Kidney (tissue), 14 donors: ENCODE measurements around the gene LYSMD1. TPM values are rescaled to one million over a fixed set of nuclear protein-coding genes. Genes with fewer than 3 reads are reported as not detected.

Source experiments
- DNase-seq, 5 donors: peaks; one replicate each; pipeline ENCODE4 v3.0.0-alpha.2; 2013 to 2020
- FAIRE-seq: peaks from 2 replicates; lab custom pipeline; 2012; peaks lifted over from hg19 to GRCh38; lab: Jason Lieb, UNC
- H3K27ac ChIP-seq, 2 donors: one replicate each; pipeline ENCODE4 v1.7.0; 2013; ENCODE audit warnings: low read depth in 2 of 2, low read length in 2 of 2, inconsistent platforms in 1 of 2
- H3K27me3 ChIP-seq: one replicate; pipeline ENCODE4 v1.7.1; 2013; ENCODE audit warnings: low read length, inconsistent platforms; ENCODE audit not compliant: control insufficient read depth, insufficient read depth
- H3K36me3 ChIP-seq, 3 donors: one replicate each; pipeline versions ENCODE4 v1.7.0 to v1.7.1; 2013; ENCODE audit warnings: low read length in 3 of 3, control low read depth in 1 of 3, inconsistent platforms in 1 of 3; ENCODE audit not compliant: insufficient read depth in 3 of 3, control insufficient read depth in 2 of 3
- H3K4me1 ChIP-seq, 3 donors: one replicate each; pipeline versions ENCODE4 v1.7.0 to v1.7.1; 2013; ENCODE audit warnings: low read length in 3 of 3, inconsistent platforms in 1 of 3, low read depth in 1 of 3; ENCODE audit not compliant: control insufficient read depth in 2 of 3, insufficient read depth in 2 of 3
- H3K4me3 ChIP-seq, 3 donors: one replicate each; pipeline versions ENCODE4 v1.7.0 to v1.8.1; 2013; ENCODE audit warnings: low read length in 3 of 3, control low read depth in 1 of 3, inconsistent platforms in 1 of 3
- H3K9ac ChIP-seq, 3 donors: one replicate each; pipeline versions ENCODE4 v1.7.0 to v1.7.1; 2013; ENCODE audit warnings: low read length in 3 of 3, control low read depth in 1 of 3, inconsistent platforms in 1 of 3
- H3K9me3 ChIP-seq, 3 donors: one replicate each; pipeline versions ENCODE4 v1.7.0 to v1.7.1; 2013; ENCODE audit warnings: low read length in 3 of 3, control low read depth in 1 of 3, inconsistent platforms in 1 of 3; ENCODE audit not compliant: control insufficient read depth in 2 of 3, insufficient read depth in 1 of 3
- CTCF ChIP-seq: IDR thresholded peaks from 3 replicates; pipeline ENCODE4 v1.5.1; 2012; ENCODE audit warnings: mild to moderate bottlenecking, moderate library complexity, borderline replicate concordance; ENCODE audit not compliant: insufficient read depth; ENCODE audit errors: extremely low read depth
- intact Hi-C: fragments of 100-400 bp; cut with DNase I; formaldehyde crosslinking; loops from one replicate; pipeline ENCODE4 v1.11.1; 2022
- polyA plus RNA-seq: library from polyadenylated mRNA; stranded (reverse); fragments of 350-450 nt; fragmentation: Illumina TruSeq; extraction: RNeasy Lipid Tissue Mini Kit (QIAGEN cat#74804); gene quantifications from one replicate; pipeline ENCODE4 v1.2.3, GENCODE V29; 2014; ENCODE audit warnings: low read depth, low replicate concordance; ENCODE audit not compliant: insufficient read depth
- total RNA-seq: library from RNA; stranded (reverse); fragmentation: NEBNext Ultra II Directional; extraction: Animal tissue kit (Norgen Biotek cat#: 25700); gene quantifications from one replicate; pipeline ENCODE4 v1.2.1, GENCODE V29; 2021
- donor health status: control.
- donor health status: control.
- donor health status: control.
- donor health status: control.
- donor health status: control.
- donor health status: DM: yes; HTN: yes; CAD: no.
- donor health status: Normal renal cell carcinoma (clear cell type).

Gene LYSMD1
- total and polyA plus RNA-seq, 2 donors from 2014 or later, result 7.9 to 9.1 TPM

GRCh38 chr1:151134991-151135390, 30.7 kb downstream of the LYSMD1 start:
- Histone ChIP-seq H3K36me3 (peaks cover 0 to 24% (median 3%) of the 10 kb centered on the region in 3 donors), H3K4me3 (no peak overlapping the region), H3K27me3 (no peaks in the 10 kb centered on the region), H3K9ac (no peak overlapping the region), H3K4me1 (peaks cover 0 to 4% (median 0%) of the 10 kb centered on the region in 3 donors), H3K27ac (no peak overlapping the region), H3K9me3 (no peaks in the 10 kb centered on the region)
- FAIRE-seq, result no peak
- no peak for DNase-seq
- TF ChIP-seq CTCF, result no peak
- intact Hi-C loops, result no loop called here

DNA sequence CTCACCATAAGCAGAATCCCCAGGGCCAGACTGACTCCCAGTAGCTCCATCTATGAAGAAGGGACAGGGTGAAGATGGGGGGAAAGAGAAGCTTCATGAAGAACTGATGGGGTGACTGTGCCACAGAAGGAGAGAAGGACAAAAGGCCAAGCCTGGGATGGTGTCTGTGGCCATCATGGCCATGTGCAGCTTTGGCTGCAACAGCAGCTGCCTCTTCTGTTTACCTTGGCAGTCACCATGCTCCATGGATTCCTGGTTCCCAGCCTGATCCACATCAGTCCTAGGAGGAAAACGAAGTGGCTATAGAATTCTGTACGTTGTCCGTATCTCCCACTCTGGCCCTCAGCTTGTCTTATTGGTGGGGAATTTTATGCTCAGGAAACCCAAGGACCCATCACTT, 31.3 kb downstream of the LYSMD1 start:
- Histone ChIP-seq H3K27me3 (no peaks in the 10 kb centered on the region), H3K9me3 (no peaks in the 10 kb centered on the region), H3K4me3 (no peak overlapping the region), H3K4me1 (peaks cover 0 to 4% (median 0%) of the 10 kb centered on the region in 3 donors), H3K9ac (no peak overlapping the region), H3K36me3 (peaks cover 0 to 24% (median 2%) of the 10 kb centered on the region in 3 donors), H3K27ac (no peak overlapping the region)
- FAIRE-seq, result no peak
- intact Hi-C loops, result no loop called here
- no peak for TF ChIP-seq CTCF
- DNase-seq, result peak in 1 of 5 donors; percentile 8

DNA sequence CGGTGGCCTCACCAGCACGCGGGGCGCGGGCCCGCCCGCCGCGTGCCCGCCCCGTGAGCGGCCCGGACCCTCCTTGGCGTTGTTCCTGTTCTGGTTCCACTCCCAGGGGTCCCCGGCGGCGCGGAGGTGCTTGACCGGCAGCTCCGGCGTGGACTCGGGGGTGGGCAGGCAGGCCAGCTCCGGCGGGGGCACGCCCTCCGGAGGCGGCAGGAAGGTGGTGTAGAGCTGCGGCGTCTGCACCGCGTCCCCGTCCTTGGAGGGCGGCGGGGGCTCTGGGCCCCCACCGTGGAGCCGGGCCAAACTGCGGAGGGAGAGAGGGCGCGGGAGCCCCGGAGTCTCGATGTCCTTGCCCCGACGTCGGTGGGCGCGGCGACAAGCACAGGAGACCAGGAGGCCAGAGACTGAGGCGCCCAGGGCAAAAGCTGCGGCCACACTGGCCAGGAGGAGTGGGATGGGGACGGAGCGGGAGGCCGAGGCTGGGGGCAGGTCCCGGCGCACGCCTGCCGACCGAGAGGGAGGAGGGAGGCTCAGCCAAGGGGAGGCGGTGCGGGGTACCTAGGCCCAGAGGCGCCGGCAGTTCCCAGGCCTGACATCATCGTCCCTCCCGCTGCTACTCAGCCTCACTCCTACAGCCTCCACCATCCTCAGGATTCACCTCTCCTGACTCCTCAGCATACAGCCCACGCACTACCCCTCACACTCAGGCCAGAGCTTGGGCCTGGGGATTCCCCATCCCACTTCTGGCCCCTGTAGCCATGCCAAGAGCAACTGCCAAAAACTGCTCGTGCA, 32.5 kb downstream of the LYSMD1 start:
- Histone ChIP-seq H3K4me3 (no peak overlapping the region), H3K27ac (no peak overlapping the region)

More for the DNA sequence above, 32.5 kb downstream of the LYSMD1 start:
- Histone ChIP-seq H3K9ac (no peak overlapping the region), H3K9me3 (no peaks in the 10 kb centered on the region), H3K27me3 (no peaks in the 10 kb centered on the region), H3K36me3 (peaks cover 0 to 24% (median 2%) of the 10 kb centered on the region in 3 donors), H3K4me1 (peaks cover 0 to 4% (median 0%) of the 10 kb centered on the region in 3 donors)
- DNase-seq (peak in 3 of 5 donors; percentile 12 to 80 (median 24)), FAIRE-seq (no peak)
- no peak for TF ChIP-seq CTCF
- intact Hi-C loops, result no loop called here
